CD14-positive monocyte (primary cell): Measurements from ENCODE around the gene MAP2K1. TPM values are rescaled to one million over a fixed set of nuclear protein-coding genes. Genes with fewer than 3 reads are reported as not detected.

Source experiments
- DNase-seq, 3 donors: peaks; one replicate each; pipeline ENCODE4 v3.0.0-alpha.2; 2011 to 2022
- H2AFZ ChIP-seq: 2 replicates; pipeline ENCODE4 v1.6.0; 2012; ENCODE audit warnings: mild to moderate bottlenecking, low read depth, low read length, inconsistent platforms; ENCODE audit not compliant: insufficient read depth, poor library complexity, severe bottlenecking
- H3K27ac ChIP-seq, 2 donors: 1 replicate in 1 of 2; 2 replicates in 1 of 2; pipeline ENCODE4 v1.5.1; 2012 to 2013; ENCODE audit warnings: low read length in 2 of 2, control low read depth in 1 of 2, inconsistent platforms in 1 of 2, low read depth in 1 of 2, mild to moderate bottlenecking in 1 of 2
- H3K27me3 ChIP-seq, 2 donors: one replicate each; pipeline versions ENCODE4 v1.6.0 to v1.6.1; 2011 to 2013; ENCODE audit warnings: low read length in 2 of 2; ENCODE audit not compliant: control insufficient read depth in 2 of 2, insufficient read depth in 2 of 2
- H3K36me3 ChIP-seq, 2 donors: replicated peaks in 1 of 2; 1 replicate in 1 of 2; 2 replicates in 1 of 2; pipeline versions ENCODE4 v1.5.1 to v1.6.1; 2012 to 2013; ENCODE audit warnings: low read length in 2 of 2, control low read depth in 1 of 2, inconsistent platforms in 1 of 2, mild to moderate bottlenecking in 1 of 2; ENCODE audit not compliant: insufficient read depth in 2 of 2, control insufficient read depth in 1 of 2
- H3K4me1 ChIP-seq, 2 donors: 1 replicate in 1 of 2; 2 replicates in 1 of 2; pipeline versions ENCODE4 v1.5.1 to v1.6.1; 2012 to 2013; ENCODE audit warnings: low read length in 2 of 2, control low read depth in 1 of 2, inconsistent platforms in 1 of 2, mild to moderate bottlenecking in 1 of 2, moderate library complexity in 1 of 2; ENCODE audit not compliant: insufficient read depth in 2 of 2, control insufficient read depth in 1 of 2
- H3K4me2 ChIP-seq: replicated peaks from 2 replicates; pipeline ENCODE3; 2012; ENCODE audit warnings: low read length, moderate library complexity, mild to moderate bottlenecking; ENCODE audit not compliant: poor library complexity, severe bottlenecking; ENCODE audit errors: extremely low read depth
- H3K4me3 ChIP-seq, 3 experiments: fragments of 200-600 bp in 1 of 3; sonication (generic) in 1 of 3; replicated peaks in 1 of 3; 1 replicate in 2 of 3; 2 replicates in 1 of 3; pipeline ENCODE4 v1.5.1; 2011 to 2013; ENCODE audit warnings: low read length in 3 of 3, mild to moderate bottlenecking in 3 of 3, control low read depth in 2 of 3, low read depth in 2 of 3, inconsistent platforms in 1 of 3, moderate library complexity in 1 of 3
- H3K79me2 ChIP-seq: 2 replicates; pipeline ENCODE4 v1.6.0; 2012; ENCODE audit warnings: mild to moderate bottlenecking, control low read depth, inconsistent platforms, low read length, moderate library complexity; ENCODE audit not compliant: insufficient read depth
- H3K9ac ChIP-seq: 2 replicates; pipeline ENCODE4 v1.6.0; 2017; ENCODE audit warnings: low read length, mild to moderate bottlenecking; ENCODE audit not compliant: insufficient read depth, poor library complexity, severe bottlenecking
- H3K9me3 ChIP-seq, 2 donors: replicated peaks in 1 of 2; 1 replicate in 1 of 2; 2 replicates in 1 of 2; pipeline versions ENCODE4 v1.5.1 to v1.6.1; 2012 to 2013; ENCODE audit warnings: low read length in 2 of 2, control low read depth in 1 of 2; ENCODE audit not compliant: control insufficient read depth in 1 of 2, insufficient read depth in 1 of 2
- H4K20me1 ChIP-seq: 2 replicates; pipeline ENCODE4 v1.6.0; 2012; ENCODE audit warnings: mild to moderate bottlenecking, low read length, control low read depth, moderate library complexity; ENCODE audit not compliant: insufficient read depth
- H3K27ac Mint-ChIP-seq, 7 donors: one replicate each; pipeline ENCODE4 v1.8.0; 2020; ENCODE audit warnings: mild to moderate bottlenecking in 7 of 7, mixed read lengths in 7 of 7, moderate library complexity in 6 of 7, inconsistent platforms in 2 of 7
- H3K27me3 Mint-ChIP-seq, 3 donors: one replicate each; pipeline ENCODE4 v1.8.0; 2021 to 2022; ENCODE audit warnings: low read depth in 3 of 3, mild to moderate bottlenecking in 3 of 3, mixed read lengths in 3 of 3, moderate library complexity in 3 of 3, inconsistent platforms in 1 of 3
- H3K36me3 Mint-ChIP-seq, 2 donors: one replicate each; pipeline ENCODE4 v1.8.0; 2020; ENCODE audit warnings: mixed read lengths in 2 of 2, inconsistent platforms in 1 of 2, mild to moderate bottlenecking in 1 of 2
- H3K4me1 Mint-ChIP-seq: one replicate; pipeline ENCODE4 v1.8.0; 2020; ENCODE audit warnings: mild to moderate bottlenecking, mixed read lengths
- H3K4me3 Mint-ChIP-seq, 2 donors: one replicate each; pipeline ENCODE4 v1.8.0; 2020; ENCODE audit warnings: mild to moderate bottlenecking in 2 of 2, mixed read lengths in 2 of 2, moderate library complexity in 1 of 2
- H3K9me3 Mint-ChIP-seq, 7 donors: one replicate each; pipeline ENCODE4 v1.8.0; 2020 to 2022; ENCODE audit warnings: mixed read lengths in 7 of 7, mild to moderate bottlenecking in 6 of 7, moderate library complexity in 6 of 7, inconsistent platforms in 2 of 7
- WGBS: methylation state at CpG from one replicate; pipeline ENCODE4 v1.1.5; 2013; ENCODE audit warnings: missing lambda C conversion rate; ENCODE audit not compliant: insufficient coverage; 5-methylcytosine and 5-hydroxymethylcytosine counted together
- intact Hi-C, 2 donors: fragments of 100-400 bp; cut with micrococcal nuclease; formaldehyde crosslinking; loops; one replicate each; pipeline versions ENCODE4 v1.15.0 to v1.15.1; 2023
- polyA plus RNA-seq, 3 donors: library from polyadenylated mRNA; depleted of rRNA in 1 of 3; unstranded in 2 of 3; stranded (reverse) in 1 of 3; fragments of 300-500 nt in 2 of 3; fragments of >200 nt in 1 of 3; fragmentation: Illumina TruSeq in 2 of 3; gene quantifications; 1 replicate in 2 of 3; 2 replicates in 1 of 3; pipeline ENCODE4 v1.2.3, GENCODE V29; 2012 to 2021
- TF ChIP-seq, protein P1 (sequence below): fragments of 200-600 bp; IDR thresholded peaks from one replicate; pipeline ENCODE4 v1.8.0; 2022; ENCODE audit warnings: antibody characterized with exemption, mild to moderate bottlenecking

Gene MAP2K1
- polyA plus RNA-seq, 3 donors, result 41.3 to 71.1 (median 64.5) TPM

DNA sequence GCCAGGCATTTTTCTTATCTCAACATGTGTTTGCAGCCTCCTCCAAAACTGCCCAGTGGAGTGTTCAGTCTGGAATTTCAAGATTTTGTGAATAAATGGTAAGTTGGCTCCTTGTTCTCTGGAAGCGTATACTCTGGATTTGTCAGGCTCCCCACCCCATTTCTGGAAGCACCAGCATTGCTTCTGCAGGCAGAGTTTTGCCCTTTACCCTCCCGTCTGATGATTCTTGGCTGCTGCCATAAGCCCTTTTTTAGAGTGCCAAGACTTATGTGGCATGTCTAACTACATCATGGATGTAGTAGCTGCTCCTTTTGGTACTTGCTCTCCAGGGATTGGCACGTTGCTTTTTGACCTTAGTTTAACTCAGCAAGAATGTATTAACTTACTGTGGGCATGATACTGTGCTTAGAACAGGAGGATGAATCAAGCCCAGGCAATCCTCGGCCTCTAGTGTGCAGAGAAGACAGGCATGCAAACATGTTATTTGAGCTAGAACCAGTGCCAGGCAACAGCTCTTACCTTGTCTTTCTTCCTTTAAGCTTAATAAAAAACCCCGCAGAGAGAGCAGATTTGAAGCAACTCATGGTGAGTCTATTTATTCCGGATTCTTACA is 102.6 kb downstream of the MAP2K1 start:
- H3K27me3 Mint-ChIP-seq, result peaks cover 0 to 2% (median 0%) of the 10 kb centered on the region in 3 donors
- H3K4me3 ChIP-seq, result no peak overlapping the region
- H3K36me3 ChIP-seq, result peaks cover 81 to 87% of the 10 kb centered on the region in 2 donors
- H3K79me2 ChIP-seq, result peaks cover 18% of the 10 kb centered on the region
- peaks cover 82 to 88% of the 10 kb centered on the region in 2 donors for H3K36me3 Mint-ChIP-seq
- no peaks in the 10 kb centered on the region for H3K27me3 ChIP-seq
- intact Hi-C loops, result no loop called here
- peaks cover 17 to 21% of the 10 kb centered on the region in 2 donors for H3K4me1 ChIP-seq
- H3K27ac ChIP-seq, result peak overlapping the region in 1 of 2 donors; percentile 7
- H3K27ac Mint-ChIP-seq, result peak overlapping the region in 2 of 7 donors; percentile 24 to 63
- H2AFZ ChIP-seq, result no peak overlapping the region
- H3K9ac ChIP-seq, result no peak overlapping the region
- no peak overlapping the region for H3K4me2 ChIP-seq
- DNase-seq, result no peak
- peaks cover 49% of the 10 kb centered on the region for H4K20me1 ChIP-seq
- 97% methylated on average over 5 of the region's 6 CpGs for WGBS
- H3K9me3 Mint-ChIP-seq, result no peaks in the 10 kb centered on the region
- no peaks in the 10 kb centered on the region for H3K9me3 ChIP-seq
- H3K4me1 Mint-ChIP-seq, result peaks cover 26% of the 10 kb centered on the region
- TF ChIP-seq, protein P1, sequence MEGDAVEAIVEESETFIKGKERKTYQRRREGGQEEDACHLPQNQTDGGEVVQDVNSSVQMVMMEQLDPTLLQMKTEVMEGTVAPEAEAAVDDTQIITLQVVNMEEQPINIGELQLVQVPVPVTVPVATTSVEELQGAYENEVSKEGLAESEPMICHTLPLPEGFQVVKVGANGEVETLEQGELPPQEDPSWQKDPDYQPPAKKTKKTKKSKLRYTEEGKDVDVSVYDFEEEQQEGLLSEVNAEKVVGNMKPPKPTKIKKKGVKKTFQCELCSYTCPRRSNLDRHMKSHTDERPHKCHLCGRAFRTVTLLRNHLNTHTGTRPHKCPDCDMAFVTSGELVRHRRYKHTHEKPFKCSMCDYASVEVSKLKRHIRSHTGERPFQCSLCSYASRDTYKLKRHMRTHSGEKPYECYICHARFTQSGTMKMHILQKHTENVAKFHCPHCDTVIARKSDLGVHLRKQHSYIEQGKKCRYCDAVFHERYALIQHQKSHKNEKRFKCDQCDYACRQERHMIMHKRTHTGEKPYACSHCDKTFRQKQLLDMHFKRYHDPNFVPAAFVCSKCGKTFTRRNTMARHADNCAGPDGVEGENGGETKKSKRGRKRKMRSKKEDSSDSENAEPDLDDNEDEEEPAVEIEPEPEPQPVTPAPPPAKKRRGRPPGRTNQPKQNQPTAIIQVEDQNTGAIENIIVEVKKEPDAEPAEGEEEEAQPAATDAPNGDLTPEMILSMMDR, result no peak
- no peak overlapping the region for H3K4me3 Mint-ChIP-seq

DNA sequence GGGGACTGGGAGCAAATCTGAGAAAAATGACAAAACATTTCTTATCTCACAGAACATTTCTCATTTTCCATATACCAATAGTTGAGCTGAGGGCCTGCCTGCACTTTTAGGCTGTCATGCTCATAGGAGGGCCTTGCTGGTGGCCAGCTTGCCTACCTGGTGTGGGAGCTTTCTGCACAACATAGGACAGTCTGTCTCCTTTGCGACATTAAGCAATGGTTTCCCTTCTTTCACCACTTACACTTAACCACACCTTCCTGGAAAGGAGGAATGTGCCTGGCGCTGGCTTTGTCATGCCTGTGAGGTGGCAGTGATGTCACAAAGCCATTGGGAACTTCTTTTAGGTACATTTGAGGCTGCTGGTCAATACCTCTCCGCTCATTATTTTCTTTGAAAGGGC is 105.1 kb downstream of the MAP2K1 start:
- Histone ChIP-seq H4K20me1 (peaks cover 25% of the 10 kb centered on the region), H3K4me2 (no peak overlapping the region), H3K27ac (peak overlapping the region in 1 of 2 donors; percentile 17), H3K9ac (no peak overlapping the region), H3K9me3 (no peaks in the 10 kb centered on the region), H3K27me3 (no peaks in the 10 kb centered on the region), H3K79me2 (peaks cover 32% of the 10 kb centered on the region), H3K36me3 (peaks cover 57 to 71% of the 10 kb centered on the region in 2 donors), H2AFZ (no peak overlapping the region), H3K4me1 (peaks cover 39 to 47% of the 10 kb centered on the region in 2 donors), H3K4me3 (no peak overlapping the region)
- H3K9me3 Mint-ChIP-seq, result no peaks in the 10 kb centered on the region
- H3K36me3 Mint-ChIP-seq, result peaks cover 67 to 71% of the 10 kb centered on the region in 2 donors
- no CpG with 5 or more reads among the region's 3 CpGs for WGBS
- intact Hi-C loops, result loop anchor here in 1 of 2 donors (10.0 kb wide), 1 partner anchor 137 kb away; the partner anchor contains the start of gene TIPIN
- peak overlapping the region in 3 of 7 donors; percentile 13 to 57 (median 46) for H3K27ac Mint-ChIP-seq
- peaks cover 0 to 2% (median 0%) of the 10 kb centered on the region in 3 donors for H3K27me3 Mint-ChIP-seq
- H3K4me1 Mint-ChIP-seq, result peaks cover 38% of the 10 kb centered on the region
- TF ChIP-seq, protein P1, result no peak
- DNase-seq, result no peak
- H3K4me3 Mint-ChIP-seq, result no peak overlapping the region
